Panc1 (cell line): ENCODE results near the gene DGCR6L. TPM values are rescaled to one million over a fixed set of nuclear protein-coding genes. Genes with fewer than 3 reads are reported as not detected.

Experiments
- ATAC-seq: fragments of 200-7000 bp; cut with Tn5 transposase; 2 replicates; pipeline ENCODE4 v1.9.1; 2020; ENCODE audit warnings: mild to moderate bottlenecking, moderate library complexity
- BruUV-seq: library from RNA; stranded (reverse); fragments of 400-500 nt; replicated peaks from 2 replicates; lab custom pipeline; 2021; lab: Mats Ljungman, UMichigan
- CTCF ChIA-PET: fragments of 300-600 bp; sonication (Branson Sonifier 250); formaldehyde crosslinking; loops from one replicate; lab custom pipeline; 2022; ENCODE audit warnings: antibody characterized with exemption; lab: Charles Lee
- POLR2A ChIA-PET: fragments of 300-600 bp; sonication (Branson Sonifier 250); formaldehyde crosslinking; loops from one replicate; lab custom pipeline; 2022; ENCODE audit warnings: antibody characterized with exemption; lab: Charles Lee
- DNase-seq: peaks from one replicate; pipeline ENCODE4 v3.0.0-alpha.2; 2010; ENCODE audit warnings: low read depth, low spot score
- H3K27ac ChIP-seq: 2 replicates; pipeline ENCODE4 v1.5.1; 2011; ENCODE audit warnings: mild to moderate bottlenecking, low read length, inconsistent platforms
- H3K27me3 ChIP-seq: fragments of 200-500 bp; sonication (Bioruptor generic); 2 replicates; pipeline ENCODE4 v1.6.0; 2014; ENCODE audit warnings: low read length, inconsistent platforms; ENCODE audit not compliant: control insufficient read depth, insufficient read depth
- H3K36me3 ChIP-seq: fragments of 200-500 bp; sonication (Bioruptor generic); 2 replicates; pipeline ENCODE4 v1.5.1; 2014; ENCODE audit warnings: inconsistent platforms, mild to moderate bottlenecking, low read length, moderate library complexity; ENCODE audit not compliant: control insufficient read depth, insufficient read depth
- H3K4me1 ChIP-seq: 2 replicates; pipeline ENCODE4 v1.5.1; 2011; ENCODE audit warnings: inconsistent platforms, mild to moderate bottlenecking, low read length, moderate library complexity; ENCODE audit not compliant: control insufficient read depth, insufficient read depth
- H3K4me3 ChIP-seq, 2 experiments: 2 replicates each; pipeline ENCODE4 v1.5.1; 2011 to 2012; ENCODE audit warnings: low read depth in 2 of 2, low read length in 2 of 2, mild to moderate bottlenecking in 2 of 2, inconsistent platforms in 1 of 2, moderate library complexity in 1 of 2
- H3K9me3 ChIP-seq: fragments of 200-500 bp; sonication (Bioruptor generic); 2 replicates; pipeline ENCODE4 v1.5.1; 2014; ENCODE audit warnings: low read depth, mild to moderate bottlenecking, inconsistent platforms, low read length, moderate library complexity; ENCODE audit not compliant: control insufficient read depth, insufficient read depth
- CTCF ChIP-seq: fragments of 450-650 bp; IDR thresholded peaks from 2 replicates; pipeline ENCODE4 v1.5.1; 2017; ENCODE audit warnings: mild to moderate bottlenecking
- POLR2AphosphoS5 ChIP-seq: IDR thresholded peaks from 2 replicates; pipeline ENCODE4 v1.6.1; 2012; ENCODE audit warnings: mild to moderate bottlenecking, low read depth, low read length, moderate library complexity
- REST ChIP-seq, 2 experiments: IDR thresholded peaks; 2 replicates each; pipeline ENCODE4 v1.6.1; 2011 to 2012; ENCODE audit warnings: low read depth in 2 of 2, control low read depth in 1 of 2, low read length in 1 of 2, mild to moderate bottlenecking in 1 of 2, moderate library complexity in 1 of 2; ENCODE audit not compliant: insufficient read depth in 1 of 2
- SIN3A ChIP-seq: IDR thresholded peaks from 2 replicates; pipeline ENCODE4 v1.6.1; 2012; ENCODE audit warnings: low read depth, mild to moderate bottlenecking, low read length, moderate library complexity, borderline replicate concordance; ENCODE audit not compliant: insufficient read depth
- TCF7L2 ChIP-seq: IDR thresholded peaks from 2 replicates; pipeline ENCODE4 v1.6.1; 2011; ENCODE audit warnings: mild to moderate bottlenecking, low read depth, low read length, inconsistent platforms
- in situ Hi-C: cut with HindIII; loops from 2 replicates; pipeline ENCODE4 v1.10.0; 2016; ENCODE audit warnings: low sequenced_read_pairs, low pct_unique_long_range_greater_than_20kb
- intact Hi-C: fragments of 100-400 bp; cut with micrococcal nuclease; formaldehyde crosslinking; loops from one replicate; pipeline ENCODE4 v1.10.0; 2022; ENCODE audit not compliant: unreplicated experiment
- total RNA-seq: library from RNA; stranded (reverse); gene quantifications from one replicate; pipeline ENCODE4 v1.2.1, GENCODE V29; 2021; ENCODE audit not compliant: unreplicated experiment

DGCR6L gene
- total RNA-seq, 1 experiment from 2014 or later: 43.5 TPM

GRCh38 chr22:20297414-20298109 is 22.3 kb downstream of the DGCR6L start:
- POLR2A ChIA-PET: no interaction called here
- no peaks in the 10 kb centered on the region for H3K4me1 ChIP-seq
- TF ChIP-seq CTCF (no peak), SIN3A (no peak), POLR2AphosphoS5 (no peak), TCF7L2 (no peak)
- no peak overlapping the region for H3K4me3 ChIP-seq
- no peaks in the 10 kb centered on the region for H3K9me3 ChIP-seq
- intact Hi-C loops (no loop called here), in situ Hi-C loops (no loop called here)
- H3K27ac ChIP-seq: no peak overlapping the region
- no TSS peak for BruUV-seq
- H3K36me3 ChIP-seq: no peaks in the 10 kb centered on the region
- CTCF ChIA-PET: no interaction called here
- H3K27me3 ChIP-seq: no peaks in the 10 kb centered on the region
- ATAC-seq (no peak), DNase-seq (no peak)

DNA sequence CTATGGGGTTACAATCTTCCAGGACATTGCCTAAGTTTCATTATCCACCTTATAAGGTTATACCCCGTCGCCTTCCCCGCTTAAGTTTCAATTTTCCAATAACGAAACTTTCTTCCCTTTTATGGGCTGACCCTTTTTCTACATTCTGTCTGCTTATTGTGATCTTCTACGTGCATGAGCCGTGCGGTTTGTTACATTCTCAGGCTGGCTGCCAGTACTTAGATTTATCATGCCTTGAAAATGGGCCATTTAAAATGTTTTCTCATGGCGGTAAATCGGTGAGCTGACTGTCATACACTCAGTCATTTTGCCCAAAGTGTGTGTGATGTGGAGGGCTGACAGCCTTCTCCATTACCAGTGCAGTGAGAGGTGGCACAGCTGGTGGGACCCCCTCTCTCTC is 23.3 kb downstream of the DGCR6L start:
- in situ Hi-C loops (no loop called here), intact Hi-C loops (no loop called here)
- CTCF ChIA-PET: no interaction called here

More for the DNA sequence above, 23.3 kb downstream of the DGCR6L start:
- no TSS peak for BruUV-seq
- no peaks in the 10 kb centered on the region for H3K9me3 ChIP-seq
- ATAC-seq: no peak
- H3K27me3 ChIP-seq: no peaks in the 10 kb centered on the region
- no peaks in the 10 kb centered on the region for H3K36me3 ChIP-seq
- POLR2A ChIA-PET: no interaction called here
- DNase-seq: no peak
- no peaks in the 10 kb centered on the region for H3K4me1 ChIP-seq
- H3K27ac ChIP-seq: no peak overlapping the region
- H3K4me3 ChIP-seq: no peak overlapping the region
- TF ChIP-seq CTCF (no peak), SIN3A (no peak), TCF7L2 (no peak), POLR2AphosphoS5 (no peak), REST (IDR thresholded peaks at IDR 0.05; ENCODE audit: insufficient read depth in 1 of 2, low read depth in 2 of 2, low read length in 1 of 2) (no peak)
